GM21786 (cell line): ENCODE results near the gene WDR45B.

ENCODE experiments used
- ATAC-seq: cut with Tn5 transposase; IDR thresholded peaks from one replicate; pipeline ENCODE4 v1.9.1; 2021; ENCODE audit not compliant: unreplicated experiment

WDR45B gene

DNA sequence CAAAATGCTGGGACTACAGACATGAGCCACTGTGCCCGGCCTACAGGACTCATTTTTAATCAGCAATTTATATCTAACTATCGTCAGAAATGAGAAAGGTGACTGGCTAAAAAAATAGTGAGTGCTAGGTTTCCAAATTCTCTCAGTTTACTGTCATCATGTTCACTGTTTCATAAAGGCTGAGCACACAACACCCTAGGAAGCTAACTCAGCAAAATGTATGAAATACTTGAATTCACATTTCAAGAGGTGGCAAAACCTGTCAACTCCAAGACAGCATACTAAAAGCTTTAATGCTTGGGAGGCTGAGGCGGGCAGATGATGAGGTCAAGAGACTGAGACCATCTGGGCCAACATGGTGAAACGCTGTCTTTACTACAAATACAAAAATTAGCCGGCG is 16.7 kb downstream of the WDR45B start:
- ATAC-seq: no peak

DNA sequence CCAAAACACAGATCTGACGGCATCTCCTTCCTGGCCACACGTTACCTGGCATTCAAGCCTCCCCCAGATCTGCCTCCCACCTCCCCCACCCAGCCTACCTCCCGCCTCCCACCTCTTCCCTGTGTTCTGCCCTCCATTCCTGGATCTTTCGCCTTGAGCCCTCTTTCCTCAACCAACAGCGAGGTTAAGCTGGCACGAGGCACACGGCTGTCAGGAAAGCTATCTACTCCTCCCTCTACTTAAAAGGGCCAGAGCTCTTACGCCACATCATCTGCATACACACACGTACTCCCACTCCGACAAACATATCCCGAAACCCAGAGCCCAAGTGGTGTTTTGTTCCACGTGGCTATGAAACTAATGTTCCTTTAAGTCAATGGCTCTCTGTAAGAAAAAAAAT is 18.0 kb downstream of the WDR45B start:
- ATAC-seq: no peak

DNA sequence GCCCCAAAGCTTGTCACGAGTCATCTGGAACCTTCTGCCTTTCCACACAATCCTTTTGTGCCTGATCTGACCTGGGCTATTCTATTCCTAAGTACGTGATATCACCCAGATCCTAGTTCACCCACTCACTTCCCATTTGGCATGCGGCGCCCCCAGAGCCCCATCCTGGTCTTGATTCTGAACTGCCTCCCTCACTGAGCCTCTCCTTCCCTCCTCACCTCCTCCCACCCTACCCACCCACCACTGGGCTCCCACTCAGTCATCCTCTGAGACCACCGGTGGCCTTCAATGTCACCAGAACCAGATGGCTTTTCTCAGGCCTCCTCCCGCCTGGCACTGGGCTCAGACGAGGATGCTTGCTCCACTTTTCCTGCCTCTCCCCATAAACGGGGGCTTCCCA is 18.5 kb downstream of the WDR45B start:
- no peak for ATAC-seq

DNA sequence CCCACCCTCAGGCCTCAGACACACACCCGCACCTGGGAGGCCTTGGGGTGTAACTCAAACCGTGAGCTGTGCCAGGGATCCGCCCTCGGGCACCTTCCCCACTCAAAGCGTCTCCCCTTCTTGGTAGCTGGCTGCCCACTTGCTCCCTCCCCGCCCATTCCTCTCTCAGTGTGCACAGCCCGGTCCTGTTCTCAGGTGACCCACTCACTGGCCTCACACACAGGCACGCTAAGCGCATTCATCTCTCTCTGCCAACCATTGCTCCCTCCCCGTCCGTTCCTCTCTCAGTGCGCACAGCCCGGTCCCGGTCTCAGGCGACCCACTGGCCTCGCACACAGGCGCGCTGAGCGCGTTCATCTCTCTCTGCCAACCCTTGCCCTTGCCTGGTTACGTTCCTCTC is 20.8 kb downstream of the WDR45B start:
- no peak for ATAC-seq

DNA sequence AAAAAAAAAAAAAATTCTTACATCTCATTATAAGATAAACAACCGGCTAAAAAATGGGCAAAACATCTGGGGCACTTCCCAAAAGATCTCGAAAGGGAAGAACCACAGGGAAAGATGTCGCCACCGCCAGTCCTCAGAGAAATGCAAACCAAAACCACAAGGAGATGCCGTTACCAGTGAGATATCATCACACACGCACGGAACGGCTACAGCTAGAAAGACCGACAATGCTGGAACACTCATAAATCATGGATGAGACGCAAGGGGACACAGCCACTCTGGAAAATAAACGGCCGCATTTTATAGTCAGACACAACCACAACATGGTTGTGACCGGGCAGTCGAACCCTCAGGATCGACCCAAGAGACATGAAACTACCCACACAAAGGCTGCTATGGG is 24.5 kb downstream of the WDR45B start:
- ATAC-seq: no peak

DNA sequence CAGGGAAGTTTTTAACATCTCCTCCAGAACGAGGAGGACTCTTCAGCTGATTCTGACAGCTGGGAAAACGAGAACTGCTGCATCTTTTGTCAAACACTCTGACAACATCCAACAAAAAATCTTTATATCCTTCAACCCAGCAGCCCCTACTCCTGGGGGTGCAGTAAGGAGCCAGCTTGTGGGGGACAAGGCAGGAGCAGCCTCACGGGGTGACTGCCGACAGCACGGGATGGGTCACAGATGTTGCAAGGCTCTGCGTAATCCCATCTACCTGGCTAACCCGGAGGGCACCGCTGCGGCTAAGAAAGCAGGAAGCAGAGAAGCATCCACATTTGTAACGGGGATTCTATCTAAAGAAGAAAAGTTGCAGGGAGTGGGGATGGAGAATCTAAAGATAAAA is 28.6 kb downstream of the WDR45B start:
- no peak for ATAC-seq

DNA sequence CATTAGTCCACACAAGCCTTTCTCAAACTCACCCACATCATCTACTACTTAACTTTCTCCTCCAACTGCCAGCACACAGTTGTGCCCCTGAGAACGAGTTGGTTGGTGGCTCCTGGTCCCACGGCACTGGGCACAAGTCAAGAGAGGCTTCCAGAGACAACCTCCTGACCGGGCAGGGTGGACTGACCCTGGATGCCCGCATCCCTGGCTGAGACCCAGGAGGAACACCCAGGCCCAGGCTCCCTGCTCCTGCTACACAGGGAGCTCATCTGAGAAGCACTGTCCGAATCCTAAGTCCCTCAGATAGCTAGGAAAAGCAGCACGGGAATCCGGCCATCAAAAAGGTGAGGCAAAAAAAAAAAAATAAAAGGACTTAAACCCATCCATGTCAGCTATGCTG is 29.0 kb downstream of the WDR45B start:
- no peak for ATAC-seq

DNA sequence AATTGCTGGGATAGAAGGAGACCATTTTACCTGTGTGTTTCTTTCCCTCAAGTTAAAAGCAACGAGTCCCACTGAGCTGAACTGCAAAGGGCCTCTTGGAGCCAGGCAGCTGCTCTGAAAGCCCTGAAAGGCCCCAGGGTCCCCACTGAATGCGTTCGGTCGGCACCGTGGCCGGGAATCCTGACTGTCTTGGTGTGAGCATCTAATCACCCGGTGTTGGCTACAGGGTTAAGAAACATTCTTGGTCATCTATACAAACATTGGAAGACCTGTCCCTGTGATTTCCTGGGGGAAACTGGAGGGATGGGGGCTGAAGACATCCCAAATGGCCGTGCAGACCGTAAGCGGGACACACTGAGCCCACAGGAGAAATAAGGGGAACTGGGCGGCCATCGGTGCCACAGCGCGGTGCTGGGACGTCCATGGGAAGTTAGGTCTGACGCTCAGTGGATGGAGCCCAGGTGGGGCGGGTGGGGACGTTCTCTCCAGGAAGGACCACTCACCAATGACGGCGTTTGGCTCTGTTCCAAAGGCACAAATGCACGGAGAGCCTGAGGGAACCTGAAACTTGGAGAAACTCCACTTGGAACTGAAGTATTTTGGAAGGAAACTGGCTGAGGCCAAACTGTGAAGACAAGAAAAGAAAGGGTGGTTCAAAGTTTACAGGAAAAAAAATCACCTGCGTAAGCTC is 32.1 kb downstream of the WDR45B start:
- no peak for ATAC-seq

DNA sequence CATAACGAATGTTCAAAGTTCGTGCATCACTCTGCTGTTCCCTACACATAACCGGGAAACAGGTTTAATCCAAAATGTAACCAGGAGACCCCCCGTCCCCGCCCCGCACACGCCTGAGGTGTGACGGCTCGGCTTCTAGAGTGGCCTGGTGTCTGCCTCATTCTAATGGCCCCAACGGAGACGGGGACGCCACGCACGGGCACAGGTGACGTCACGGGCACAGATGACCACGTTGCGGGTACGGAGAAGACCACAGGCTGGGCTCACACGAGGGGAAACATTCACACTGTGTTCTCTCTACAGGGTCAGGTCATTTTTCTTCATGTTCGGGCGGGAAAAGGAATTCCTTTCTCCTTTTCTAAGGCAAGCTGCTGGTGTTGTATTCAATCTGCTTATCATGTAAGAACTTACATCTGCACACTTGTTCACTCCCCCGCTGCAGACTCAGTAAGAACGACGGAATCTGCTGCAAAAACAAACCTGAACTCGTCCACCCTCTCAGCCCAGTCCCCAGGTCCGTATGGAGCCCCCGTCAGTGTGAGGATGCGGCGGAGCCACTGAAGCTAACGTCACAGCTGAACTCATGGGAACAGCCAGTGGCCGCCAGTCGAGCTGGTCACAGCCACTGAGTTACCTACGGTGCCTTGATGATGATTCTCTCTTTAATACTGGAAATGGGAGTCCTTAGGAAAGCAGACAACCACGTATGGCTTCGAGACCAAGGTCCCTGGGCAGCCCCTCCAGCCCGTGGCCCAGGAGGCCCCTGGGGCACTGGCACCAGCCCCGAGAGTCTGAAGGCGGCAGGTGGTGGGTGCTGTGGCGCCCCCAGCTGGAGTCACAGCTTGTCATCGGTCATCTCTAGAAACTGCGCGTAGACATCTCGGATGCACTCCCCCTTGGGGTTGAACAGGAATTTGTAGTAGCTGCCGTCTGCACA is 32.9 kb downstream of the WDR45B start:
- no peak for ATAC-seq

DNA sequence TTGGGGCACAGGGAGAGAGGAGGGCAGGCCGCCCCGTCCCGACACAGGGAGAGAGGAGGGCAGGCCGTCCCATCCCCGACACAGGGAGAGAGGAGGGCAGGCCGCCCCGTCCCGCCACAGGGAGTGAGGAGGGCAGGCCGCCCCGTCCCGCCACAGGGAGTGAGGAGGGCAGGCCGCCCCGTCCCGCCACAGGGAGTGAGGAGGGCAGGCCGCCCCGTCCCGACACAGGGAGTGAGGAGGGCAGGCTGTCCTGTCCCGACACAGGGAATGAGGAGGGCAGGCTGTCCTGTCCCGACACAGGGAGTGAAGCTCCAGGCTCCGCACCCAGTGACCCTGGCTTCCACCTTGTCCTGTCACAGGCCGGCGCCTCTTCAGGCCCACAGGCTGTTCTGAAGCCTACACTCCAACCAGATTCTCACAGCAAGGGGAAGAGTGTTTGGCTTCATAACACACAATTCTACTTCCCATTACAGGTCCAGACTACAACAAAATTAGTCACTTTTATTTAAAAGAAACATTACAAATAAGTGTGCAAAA is 34.1 kb downstream of the WDR45B start:
- ATAC-seq: no peak

DNA sequence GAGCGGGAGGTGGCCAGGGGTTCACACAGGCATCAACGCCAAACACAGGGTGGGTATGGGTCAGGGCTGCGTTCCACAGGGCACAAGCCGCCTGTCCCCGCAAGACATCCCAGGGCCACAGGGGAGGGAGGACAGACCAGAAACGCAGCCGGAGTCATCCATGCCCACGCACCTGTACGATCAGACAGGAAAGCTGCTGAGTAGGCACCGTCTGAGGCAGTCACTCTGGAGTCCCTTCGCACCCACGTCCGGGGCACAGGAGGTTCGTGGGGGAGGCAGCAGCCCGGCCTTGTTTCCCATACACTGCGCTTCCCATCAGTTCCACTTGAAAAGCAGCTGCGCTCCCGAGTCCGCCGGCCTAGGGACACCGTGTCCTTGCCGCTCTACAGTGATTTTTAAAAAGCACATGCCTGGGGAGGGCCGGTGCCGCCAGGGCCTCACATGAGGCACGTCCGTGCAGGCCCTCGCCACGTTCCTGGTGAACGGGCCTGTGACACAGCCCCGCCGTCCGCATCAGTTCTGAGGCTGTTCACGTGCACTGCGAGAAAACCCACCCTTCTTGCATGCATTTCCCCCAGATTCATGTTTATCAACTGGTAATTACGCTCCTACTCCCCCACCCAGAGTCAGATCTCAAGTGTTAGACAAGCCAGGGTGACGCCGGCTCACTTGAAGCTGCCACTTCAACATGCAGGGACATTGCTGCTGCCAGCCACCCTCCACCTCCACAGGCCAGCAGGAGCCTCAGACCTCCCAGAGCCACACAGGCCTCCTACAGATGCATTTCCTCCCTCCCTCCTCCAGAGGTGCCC is 34.8 kb downstream of the WDR45B start:
- ATAC-seq: no peak

DNA sequence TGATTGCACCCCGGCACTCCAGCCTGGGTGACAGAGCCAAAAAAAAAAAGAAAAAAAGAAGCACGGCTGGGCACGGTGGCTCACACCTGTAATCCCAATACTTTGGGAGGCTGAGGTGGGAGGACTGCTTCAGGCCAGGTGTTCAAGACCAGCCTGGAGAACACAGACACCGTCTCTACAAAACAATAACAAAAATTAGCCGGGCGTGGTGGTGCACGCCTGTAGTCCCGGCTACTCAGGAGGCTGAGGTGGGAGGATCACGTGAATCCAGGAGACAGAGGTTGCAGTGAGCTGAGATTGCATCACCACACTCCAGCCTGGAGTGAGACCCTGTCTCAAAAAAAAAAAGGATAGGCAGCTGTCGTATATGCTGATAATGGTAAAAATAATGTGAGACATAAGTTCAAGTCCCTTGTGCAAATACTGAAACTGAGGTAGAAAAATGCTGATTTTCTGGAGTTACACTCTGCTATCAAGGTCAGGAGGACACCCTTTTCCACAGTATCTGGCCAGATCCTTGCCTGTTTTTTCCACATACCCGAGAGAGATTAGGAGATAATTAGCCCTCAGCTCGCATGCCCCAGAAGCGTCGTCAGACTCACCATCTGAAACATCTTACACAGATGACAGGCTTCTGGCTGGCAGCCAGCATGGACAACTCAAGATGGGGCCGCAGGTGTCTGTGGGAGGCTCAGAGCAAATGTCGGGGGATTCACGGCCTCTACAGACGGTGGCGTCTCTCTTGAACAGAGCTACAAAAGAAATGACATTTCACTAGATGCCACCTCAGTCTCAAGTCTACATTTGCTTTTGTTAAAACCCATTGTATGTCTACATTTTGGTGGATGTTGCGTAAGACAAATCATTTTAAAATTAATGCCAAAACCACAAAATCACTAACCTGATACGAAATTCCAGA is 36.8 kb downstream of the WDR45B start:
- no peak for ATAC-seq

DNA sequence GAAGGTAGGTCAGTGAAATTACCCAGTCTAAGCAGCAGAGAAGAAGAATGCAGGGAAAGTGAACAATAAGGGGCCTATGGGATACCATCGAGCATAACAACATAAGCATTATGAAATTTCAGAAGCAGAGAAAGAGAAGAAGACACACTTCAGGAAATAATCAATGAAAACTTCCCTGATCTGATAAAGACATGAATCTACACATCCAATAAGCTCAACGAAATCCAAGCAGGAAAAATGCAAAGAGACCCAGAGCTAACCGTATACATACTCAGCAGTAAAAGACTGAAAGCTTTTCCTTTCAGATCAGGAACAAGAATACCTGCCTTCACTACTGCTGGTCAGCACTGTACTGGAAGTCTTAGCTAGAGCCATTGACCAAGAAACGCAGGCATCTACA is 38.6 kb downstream of the WDR45B start:
- no peak for ATAC-seq

DNA sequence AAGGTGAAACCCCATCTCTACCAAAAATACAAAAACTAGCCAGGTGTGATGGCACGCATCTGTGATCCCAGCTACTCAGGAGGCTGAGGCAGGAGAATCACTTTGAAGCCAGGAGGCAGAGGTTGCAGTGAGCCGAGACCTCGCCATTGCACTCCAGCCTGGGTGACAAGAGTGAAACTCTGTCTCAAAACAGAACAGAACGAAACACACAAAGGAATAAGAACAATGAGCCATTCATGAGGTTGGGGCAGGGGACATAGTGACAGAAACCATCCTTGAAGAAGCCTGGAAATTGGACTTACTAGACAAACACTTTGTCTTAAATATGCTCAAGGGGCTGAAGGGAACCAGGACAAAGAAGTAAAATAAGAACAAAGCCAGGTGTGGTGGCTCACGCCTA is 39.4 kb downstream of the WDR45B start:
- ATAC-seq: no peak

DNA sequence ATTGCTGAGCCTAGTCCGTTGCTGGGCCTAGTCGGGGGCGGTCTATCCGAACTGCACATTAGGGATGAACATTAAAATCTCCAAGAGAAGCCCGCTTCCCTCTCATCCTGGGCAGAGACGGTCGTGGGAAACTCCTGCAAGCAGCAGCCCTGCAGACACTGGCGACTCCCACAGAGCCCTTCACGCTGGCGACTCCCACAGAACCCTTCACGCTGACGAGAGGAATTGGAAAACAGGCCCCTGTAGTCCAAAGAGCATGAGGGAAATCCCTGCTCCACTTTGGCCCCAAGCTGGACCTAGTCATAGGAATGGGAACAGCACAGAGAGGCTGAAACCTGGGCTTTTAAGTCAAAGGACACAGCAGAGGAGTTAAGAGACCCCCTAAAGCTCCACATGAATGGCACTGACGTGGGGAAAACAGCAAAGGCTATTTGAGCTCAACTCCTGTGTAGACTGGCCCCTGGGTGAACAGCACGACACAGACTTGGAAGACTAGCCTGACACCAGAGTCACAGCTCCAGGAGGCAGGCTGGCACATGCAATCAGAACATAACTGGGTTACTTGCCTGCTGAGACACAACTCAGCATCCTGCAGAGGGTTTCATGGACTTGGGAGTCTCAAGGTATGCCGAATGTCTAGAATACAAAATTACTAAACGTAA is 42.2 kb downstream of the WDR45B start:
- no peak for ATAC-seq

DNA sequence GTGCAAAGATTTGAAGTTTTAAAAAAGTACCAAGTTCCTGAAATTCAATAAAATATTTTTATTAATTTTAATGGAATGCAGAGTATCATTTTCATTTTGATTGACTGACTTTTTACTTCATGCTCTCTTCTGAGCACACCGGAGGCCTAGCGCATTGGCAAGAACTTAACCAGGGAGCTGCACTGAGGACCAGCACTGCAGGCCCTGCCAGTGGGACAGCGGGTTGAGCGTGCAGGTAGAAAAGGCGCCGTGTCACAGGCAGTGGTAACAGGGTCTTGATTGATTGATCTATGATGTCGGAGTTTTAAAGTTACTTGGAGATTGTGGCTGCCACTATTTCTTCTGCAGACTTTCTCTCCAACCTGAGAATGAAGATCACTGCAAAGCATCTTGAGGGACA is 43.7 kb downstream of the WDR45B start:
- ATAC-seq: no peak

DNA sequence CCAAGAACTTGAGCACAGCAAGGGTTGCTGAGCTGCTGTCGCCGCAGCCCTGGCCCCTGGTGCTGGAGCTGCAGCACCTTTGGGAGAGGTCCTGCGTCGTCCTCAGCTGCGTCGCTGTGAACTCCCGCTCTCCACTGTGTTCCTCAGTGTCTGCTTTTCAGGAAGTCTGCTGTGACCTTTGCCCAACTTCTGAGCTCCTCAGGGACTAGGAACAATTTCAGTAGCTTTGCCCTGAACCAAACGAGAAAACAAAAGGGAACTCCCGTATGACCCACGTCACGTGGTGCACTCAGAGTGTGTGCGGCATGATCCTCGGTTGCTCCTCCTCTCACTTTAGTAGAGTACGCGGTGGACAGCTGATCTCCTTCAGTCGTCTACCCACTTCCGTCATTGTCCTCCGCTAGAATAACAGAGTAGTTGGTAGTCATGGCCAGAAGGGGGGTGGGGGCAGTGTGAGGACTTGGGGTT is 44.2 kb downstream of the WDR45B start:
- ATAC-seq: no peak

DNA sequence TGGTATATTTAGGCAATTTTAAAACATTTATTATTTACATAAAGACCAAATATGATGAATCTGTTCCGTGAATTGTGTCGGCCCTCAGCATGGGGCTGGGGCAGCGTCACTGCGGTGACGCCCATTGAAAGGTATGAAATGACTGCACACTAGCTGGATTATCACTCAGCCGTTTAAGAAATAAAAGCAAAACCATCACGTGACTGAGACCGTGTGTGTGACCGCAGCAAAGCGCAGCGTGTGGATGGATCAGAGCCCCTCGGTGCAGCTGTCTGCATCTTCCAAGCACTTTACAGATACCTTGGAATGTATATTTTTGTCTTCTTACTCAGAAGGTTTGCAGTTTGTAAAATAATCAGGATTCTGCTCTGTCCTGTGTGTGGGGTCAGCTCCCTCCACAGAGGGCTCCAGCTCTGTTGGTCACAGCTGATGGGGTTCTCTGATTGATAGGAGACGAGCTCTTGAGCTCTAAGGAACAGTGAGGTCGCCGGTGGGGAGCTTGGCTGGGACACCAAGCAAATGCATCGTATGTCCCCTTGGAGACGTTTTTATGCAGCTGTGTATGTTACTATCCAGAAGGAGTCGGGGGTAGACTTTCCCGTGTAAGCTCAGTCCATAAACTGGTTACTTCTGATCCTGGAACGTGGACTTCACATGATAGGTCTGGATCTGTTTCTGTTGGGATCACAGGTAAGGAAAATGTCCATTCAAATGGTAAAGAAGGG is 45.1 kb downstream of the WDR45B start:
- no peak for ATAC-seq

DNA sequence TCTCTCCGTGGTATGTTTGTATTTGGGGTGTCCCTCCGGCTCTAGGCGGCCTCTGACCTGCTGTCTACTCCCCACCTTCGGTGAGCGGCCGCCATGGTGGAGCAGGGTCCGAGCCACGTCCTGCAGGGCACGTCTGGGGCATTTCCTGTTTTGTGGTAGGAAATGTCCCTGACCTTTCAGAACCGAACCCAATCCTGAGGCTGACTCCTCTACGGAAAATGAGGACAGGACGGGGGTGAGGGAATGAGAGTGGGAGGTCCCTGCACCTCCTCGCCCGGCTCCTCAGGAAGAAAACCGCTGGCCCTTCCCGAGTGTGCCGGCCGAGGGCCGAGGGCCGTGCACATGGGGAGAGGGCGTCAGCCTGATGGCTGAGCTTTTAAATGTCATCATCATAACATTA is 45.8 kb downstream of the WDR45B start:
- ATAC-seq: no peak
